Activated T-helper 17 cell treated with anti-CD3 and anti-CD28 coated beads, Interleukin-2, amount 50 U/mL, for 72 hours (primary cell): Measurements from ENCODE around the gene BRD4. TPM values are rescaled to one million over a fixed set of nuclear protein-coding genes. Genes with fewer than 3 reads are reported as not detected.
A peak's percentile ranks its signal among the peaks of the same experiment; 100 is the strongest.

Experiments
- ATAC-seq: fragments of 150-1000 bp; cut with Tn5 transposase; replicated peaks from 2 replicates; pipeline ENCODE4 v1.10.0; 2021; ENCODE audit warnings: mild to moderate bottlenecking, moderate library complexity
- H3K27ac Mint-ChIP-seq: one replicate; pipeline ENCODE4 v1.8.0; 2022; ENCODE audit warnings: mixed read lengths
- H3K27me3 Mint-ChIP-seq: one replicate; pipeline ENCODE4 v1.8.0; 2022; ENCODE audit warnings: mixed read lengths
- H3K36me3 Mint-ChIP-seq: one replicate; pipeline ENCODE4 v1.8.0; 2022; ENCODE audit warnings: low read depth, mild to moderate bottlenecking, mixed read lengths
- H3K4me1 Mint-ChIP-seq: one replicate; pipeline ENCODE4 v1.8.0; 2022; ENCODE audit warnings: mixed read lengths
- H3K4me3 Mint-ChIP-seq: one replicate; pipeline ENCODE4 v1.8.0; 2022; ENCODE audit warnings: mild to moderate bottlenecking, mixed read lengths
- H3K9me3 Mint-ChIP-seq: one replicate; pipeline ENCODE4 v1.8.0; 2022; ENCODE audit warnings: mixed read lengths
- total RNA-seq, 2 donors: library from RNA; stranded (reverse); gene quantifications; one replicate each; pipeline ENCODE4 v1.2.3, GENCODE V29; 2022

BRD4 gene
- total RNA-seq, 2 donors from 2014 or later: 90.4 to 96.7 TPM

GRCh38 chr19:15313649-15314279, 18.6 kb downstream of the BRD4 start:
- peak overlapping the region; percentile 50 for H3K27ac Mint-ChIP-seq
- peak; percentile 47 for ATAC-seq

GRCh38 chr19:15307169-15307568, 25.2 kb downstream of the BRD4 start:
- peak overlapping the region; percentile 35 for H3K27ac Mint-ChIP-seq
- H3K36me3 Mint-ChIP-seq: no peaks in the 10 kb centered on the region
- H3K9me3 Mint-ChIP-seq: no peaks in the 10 kb centered on the region

More at GRCh38 chr19:15313649-15314279, 18.6 kb downstream of the BRD4 start:
- peaks cover 50% of the 10 kb centered on the region for H3K4me1 Mint-ChIP-seq
- H3K9me3 Mint-ChIP-seq: no peaks in the 10 kb centered on the region
- H3K4me3 Mint-ChIP-seq: peak overlapping the region; percentile 4
- peaks cover 19% of the 10 kb centered on the region for H3K36me3 Mint-ChIP-seq
- no peaks in the 10 kb centered on the region for H3K27me3 Mint-ChIP-seq

GRCh38 chr19:15305582-15306334, 26.6 kb downstream of the BRD4 start:
- Mint-ChIP-seq H3K27ac (peak overlapping the region; percentile 35), H3K27me3 (no peaks in the 10 kb centered on the region), H3K4me3 (peak overlapping the region; percentile 59), H3K9me3 (no peaks in the 10 kb centered on the region), H3K36me3 (peaks cover 6% of the 10 kb centered on the region), H3K4me1 (peaks cover 43% of the 10 kb centered on the region)
- ATAC-seq: no peak

More at GRCh38 chr19:15307169-15307568, 25.2 kb downstream of the BRD4 start:
- H3K4me1 Mint-ChIP-seq: peaks cover 44% of the 10 kb centered on the region
- H3K4me3 Mint-ChIP-seq: peak overlapping the region; percentile 59
- no peak for ATAC-seq
- H3K27me3 Mint-ChIP-seq: no peaks in the 10 kb centered on the region

- no peaks in the 10 kb centered on the region for H3K27me3 Mint-ChIP-seq
- peak overlapping the region; percentile 82 for H3K27ac Mint-ChIP-seq
- peaks cover 9% of the 10 kb centered on the region for H3K36me3 Mint-ChIP-seq
- no peaks in the 10 kb centered on the region for H3K9me3 Mint-ChIP-seq
- peaks cover 50% of the 10 kb centered on the region for H3K4me1 Mint-ChIP-seq
- peak overlapping the region; percentile 59 for H3K4me3 Mint-ChIP-seq
- peak; percentile 74 for ATAC-seq
These were observed 28.1 kb downstream of the BRD4 start for GRCh38 chr19:15304140-15304705.

GRCh38 chr19:15303105-15303780, 29.1 kb downstream of the BRD4 start:
- peak overlapping the region; percentile 82 for H3K27ac Mint-ChIP-seq
- H3K36me3 Mint-ChIP-seq: peaks cover 14% of the 10 kb centered on the region
- ATAC-seq: no peak
- H3K27me3 Mint-ChIP-seq: no peaks in the 10 kb centered on the region
- H3K4me3 Mint-ChIP-seq: peak overlapping the region; percentile 59
- no peaks in the 10 kb centered on the region for H3K9me3 Mint-ChIP-seq
- peaks cover 59% of the 10 kb centered on the region for H3K4me1 Mint-ChIP-seq

- H3K4me3 Mint-ChIP-seq: peak overlapping the region; percentile 80
- H3K9me3 Mint-ChIP-seq: no peaks in the 10 kb centered on the region
These were observed 31.7 kb downstream of the BRD4 start for GRCh38 chr19:15300533-15301197.

GRCh38 chr19:15299568-15300409, 32.5 kb downstream of the BRD4 start:
- ATAC-seq: no peak
- H3K4me3 Mint-ChIP-seq: peak overlapping the region; percentile 80
- peak overlapping the region; percentile 98 for H3K27ac Mint-ChIP-seq

More at GRCh38 chr19:15300533-15301197, 31.7 kb downstream of the BRD4 start:
- Mint-ChIP-seq H3K36me3 (peaks cover 30% of the 10 kb centered on the region), H3K27me3 (no peaks in the 10 kb centered on the region), H3K27ac (peak overlapping the region; percentile 98), H3K4me1 (peaks cover 64% of the 10 kb centered on the region)
- peak; percentile 85 for ATAC-seq

GRCh38 chr19:15298847-15299567, 33.3 kb downstream of the BRD4 start:
- H3K9me3 Mint-ChIP-seq: no peaks in the 10 kb centered on the region
- no peak for ATAC-seq
- H3K4me3 Mint-ChIP-seq: peak overlapping the region; percentile 80
- no peaks in the 10 kb centered on the region for H3K27me3 Mint-ChIP-seq
- peak overlapping the region; percentile 98 for H3K27ac Mint-ChIP-seq
- peaks cover 36% of the 10 kb centered on the region for H3K36me3 Mint-ChIP-seq
- peaks cover 66% of the 10 kb centered on the region for H3K4me1 Mint-ChIP-seq

More at GRCh38 chr19:15299568-15300409, 32.5 kb downstream of the BRD4 start:
- H3K36me3 Mint-ChIP-seq: peaks cover 36% of the 10 kb centered on the region
- H3K27me3 Mint-ChIP-seq: no peaks in the 10 kb centered on the region
- H3K9me3 Mint-ChIP-seq: no peaks in the 10 kb centered on the region
- H3K4me1 Mint-ChIP-seq: peaks cover 72% of the 10 kb centered on the region

GRCh38 chr19:15297416-15298224, 34.7 kb downstream of the BRD4 start:
- Mint-ChIP-seq H3K4me1 (peaks cover 60% of the 10 kb centered on the region), H3K27me3 (no peaks in the 10 kb centered on the region), H3K9me3 (no peaks in the 10 kb centered on the region), H3K27ac (peak overlapping the region; percentile 81), H3K4me3 (peak overlapping the region; percentile 80), H3K36me3 (peaks cover 36% of the 10 kb centered on the region)
- no peak for ATAC-seq

- no peak for ATAC-seq
- Mint-ChIP-seq H3K36me3 (peaks cover 40% of the 10 kb centered on the region), H3K9me3 (no peaks in the 10 kb centered on the region), H3K4me1 (peaks cover 64% of the 10 kb centered on the region), H3K4me3 (peak overlapping the region; percentile 80), H3K27ac (peak overlapping the region; percentile 81), H3K27me3 (no peaks in the 10 kb centered on the region)
These were observed 35.4 kb downstream of the BRD4 start for GRCh38 chr19:15296841-15297415.

GRCh38 chr19:15296353-15296752, 36.0 kb downstream of the BRD4 start:
- no peak for ATAC-seq
- peak overlapping the region; percentile 80 for H3K4me3 Mint-ChIP-seq
- peak overlapping the region; percentile 81 for H3K27ac Mint-ChIP-seq
- H3K4me1 Mint-ChIP-seq: peaks cover 70% of the 10 kb centered on the region
- no peaks in the 10 kb centered on the region for H3K9me3 Mint-ChIP-seq
- H3K36me3 Mint-ChIP-seq: peaks cover 42% of the 10 kb centered on the region
- no peaks in the 10 kb centered on the region for H3K27me3 Mint-ChIP-seq

- Mint-ChIP-seq H3K36me3 (peaks cover 33% of the 10 kb centered on the region), H3K27me3 (no peaks in the 10 kb centered on the region), H3K4me3 (peak overlapping the region; percentile 80), H3K27ac (peak overlapping the region; percentile 80), H3K9me3 (no peaks in the 10 kb centered on the region), H3K4me1 (peaks cover 70% of the 10 kb centered on the region)
- peak; percentile 56 for ATAC-seq
These were observed 37.8 kb downstream of the BRD4 start for GRCh38 chr19:15294561-15294990.
